Measurements from ENCODE around the gene SORCS3. TPM values are rescaled to one million over a fixed set of nuclear protein-coding genes. Genes with fewer than 3 reads are reported as not detected.
"Not testable (repeated sequence)": the region's sequence is repeated elsewhere in the genome, so short reads cannot be mapped to it uniquely, and the experiment has no call there.

The SORCS3 gene
- total and polyA plus RNA-seq, 2 donors (not counting 1 experiment from before 2014, with no cell fraction given), result not detected

DNA sequence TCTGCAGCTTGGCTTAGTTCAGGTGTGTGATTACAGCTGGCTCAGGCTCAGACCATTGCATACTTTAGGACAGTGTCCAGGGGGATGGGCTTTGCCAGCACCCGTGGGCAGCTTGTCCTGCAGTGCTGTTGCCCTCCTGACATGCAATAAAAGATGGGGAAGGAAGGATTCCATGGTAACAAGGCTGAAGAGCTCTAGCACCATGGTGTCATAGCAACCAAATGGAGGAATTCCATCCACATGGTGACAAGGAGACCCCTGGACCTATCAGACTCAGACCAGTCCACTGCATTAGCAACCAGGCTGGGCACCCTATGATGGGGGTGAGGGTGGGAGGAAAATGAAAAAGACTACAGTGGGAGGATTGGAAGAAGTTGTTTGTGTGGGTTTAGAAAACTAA lies 49.9 kb downstream of the SORCS3 start:
- Mint-ChIP-seq H3K4me1 (no peaks in the 10 kb centered on the region), H3K27ac (no peak overlapping the region), H3K9me3 (ENCODE audit: insufficient read depth) (no peaks in the 10 kb centered on the region), H3K27me3 (peaks cover 11% of the 10 kb centered on the region), H3K4me3 (no peak overlapping the region)
- ChIA-PET CTCF (no interaction called here), POLR2A (no interaction called here)
- Histone ChIP-seq H3K36me3 (replicated peaks in 1 of 2; ENCODE audit: control extremely low read depth in 1 of 2, control insufficient read depth in 1 of 2, extremely low read depth in 1 of 2, insufficient read depth in 2 of 2, low read length in 1 of 2) (no peaks in the 10 kb centered on the region), H3K9me3 (ENCODE audit: control extremely low read depth in 1 of 3, control insufficient read depth in 2 of 3, insufficient read depth in 1 of 3, low read length in 2 of 3) (no peaks in the 10 kb centered on the region), H3K4me2 (replicated peaks; ENCODE audit: low read depth, low read length, poor library complexity, severe bottlenecking) (no peak overlapping the region), H3K4me1 (ENCODE audit: control insufficient read depth in 2 of 2, insufficient read depth in 2 of 2, low read length in 2 of 2) (no peaks in the 10 kb centered on the region), H4K20me1 (ENCODE audit: control insufficient read depth, insufficient read depth, low read length, poor library complexity, severe bottlenecking) (no peaks in the 10 kb centered on the region), H3K27me3 (replicated peaks in 1 of 4; ENCODE audit: control extremely low read depth in 1 of 4, control insufficient read depth in 3 of 4, insufficient read depth in 4 of 4, low read length in 3 of 4) (peaks cover 0 to 11% (median 0%) of the 10 kb centered on the region in 4 experiments), H3K4me3 (ENCODE audit: control extremely low read depth in 1 of 5, extremely low read depth in 1 of 5, insufficient read depth in 1 of 5, low read depth in 2 of 5, low read length in 4 of 5) (no peak overlapping the region), H3K27ac (ENCODE audit: low read length in 2 of 2) (no peak overlapping the region), H3K79me2 (ENCODE audit: control insufficient read depth, insufficient read depth, low read length) (no peaks in the 10 kb centered on the region), H2AFZ (ENCODE audit: insufficient read depth, low read depth, low read length, poor library complexity, severe bottlenecking) (no peak overlapping the region), H3K9ac (ENCODE audit: low read length) (no peak overlapping the region)
- DNase-seq, result no peak
- ATAC-seq (ENCODE audit: low read depth), result no peak
- intact Hi-C loops (cut with micrococcal nuclease), result no loop called here
- WGBS (ENCODE audit: insufficient coverage), result 13% methylated on average over 1 of the region's 1 CpG
- TF ChIP-seq EZH2 (IDR thresholded peaks at IDR 0.05; ENCODE audit: borderline replicate concordance, insufficient read depth, low read depth, low read length, poor library complexity, severe bottlenecking), result no peak
- TF ChIP-seq, protein P1, sequence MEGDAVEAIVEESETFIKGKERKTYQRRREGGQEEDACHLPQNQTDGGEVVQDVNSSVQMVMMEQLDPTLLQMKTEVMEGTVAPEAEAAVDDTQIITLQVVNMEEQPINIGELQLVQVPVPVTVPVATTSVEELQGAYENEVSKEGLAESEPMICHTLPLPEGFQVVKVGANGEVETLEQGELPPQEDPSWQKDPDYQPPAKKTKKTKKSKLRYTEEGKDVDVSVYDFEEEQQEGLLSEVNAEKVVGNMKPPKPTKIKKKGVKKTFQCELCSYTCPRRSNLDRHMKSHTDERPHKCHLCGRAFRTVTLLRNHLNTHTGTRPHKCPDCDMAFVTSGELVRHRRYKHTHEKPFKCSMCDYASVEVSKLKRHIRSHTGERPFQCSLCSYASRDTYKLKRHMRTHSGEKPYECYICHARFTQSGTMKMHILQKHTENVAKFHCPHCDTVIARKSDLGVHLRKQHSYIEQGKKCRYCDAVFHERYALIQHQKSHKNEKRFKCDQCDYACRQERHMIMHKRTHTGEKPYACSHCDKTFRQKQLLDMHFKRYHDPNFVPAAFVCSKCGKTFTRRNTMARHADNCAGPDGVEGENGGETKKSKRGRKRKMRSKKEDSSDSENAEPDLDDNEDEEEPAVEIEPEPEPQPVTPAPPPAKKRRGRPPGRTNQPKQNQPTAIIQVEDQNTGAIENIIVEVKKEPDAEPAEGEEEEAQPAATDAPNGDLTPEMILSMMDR (IDR thresholded peaks at IDR 0.05), result no peak

DNA sequence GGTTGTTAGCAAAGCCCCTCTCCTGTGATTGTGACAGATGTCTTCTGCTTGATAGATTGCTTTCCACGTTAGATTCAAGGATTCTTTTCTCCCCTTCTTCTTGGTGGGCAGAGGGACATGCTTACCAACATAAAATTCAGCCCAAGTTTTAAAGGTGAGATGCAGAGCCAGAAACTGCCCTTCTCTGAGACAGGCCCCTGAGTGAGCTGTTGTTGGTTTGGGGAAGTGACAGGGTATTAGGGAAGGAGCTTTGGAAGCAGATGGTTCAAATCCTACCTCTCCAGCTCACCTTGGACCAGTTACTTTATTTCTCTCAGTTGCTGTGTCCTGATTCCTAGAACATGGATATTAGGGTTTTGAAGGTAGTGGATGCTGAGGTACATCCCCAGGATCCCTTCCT lies 53.0 kb downstream of the SORCS3 start:
- Histone ChIP-seq H2AFZ (ENCODE audit: insufficient read depth, low read depth, low read length, poor library complexity, severe bottlenecking) (no peak overlapping the region), H3K4me1 (ENCODE audit: control insufficient read depth in 2 of 2, insufficient read depth in 2 of 2, low read length in 2 of 2) (no peaks in the 10 kb centered on the region), H3K79me2 (ENCODE audit: control insufficient read depth, insufficient read depth, low read length) (no peaks in the 10 kb centered on the region), H3K9me3 (ENCODE audit: control extremely low read depth in 1 of 3, control insufficient read depth in 2 of 3, insufficient read depth in 1 of 3, low read length in 2 of 3) (no peaks in the 10 kb centered on the region), H3K4me2 (replicated peaks; ENCODE audit: low read depth, low read length, poor library complexity, severe bottlenecking) (no peak overlapping the region), H3K9ac (ENCODE audit: low read length) (no peak overlapping the region), H3K36me3 (replicated peaks in 1 of 2; ENCODE audit: control extremely low read depth in 1 of 2, control insufficient read depth in 1 of 2, extremely low read depth in 1 of 2, insufficient read depth in 2 of 2, low read length in 1 of 2) (no peaks in the 10 kb centered on the region), H3K27ac (ENCODE audit: low read length in 2 of 2) (no peak overlapping the region), H4K20me1 (ENCODE audit: control insufficient read depth, insufficient read depth, low read length, poor library complexity, severe bottlenecking) (no peaks in the 10 kb centered on the region), H3K27me3 (replicated peaks in 1 of 4; ENCODE audit: control extremely low read depth in 1 of 4, control insufficient read depth in 3 of 4, insufficient read depth in 4 of 4, low read length in 3 of 4) (peaks cover 0 to 10% (median 0%) of the 10 kb centered on the region in 4 experiments), H3K4me3 (ENCODE audit: control extremely low read depth in 1 of 5, extremely low read depth in 1 of 5, insufficient read depth in 1 of 5, low read depth in 2 of 5, low read length in 4 of 5) (no peak overlapping the region)
- ChIA-PET POLR2A (no interaction called here), CTCF (no interaction called here)
- Mint-ChIP-seq H3K4me1 (no peaks in the 10 kb centered on the region), H3K9me3 (ENCODE audit: insufficient read depth) (no peaks in the 10 kb centered on the region), H3K27me3 (peaks cover 8% of the 10 kb centered on the region), H3K4me3 (no peak overlapping the region), H3K27ac (no peak overlapping the region)
- no peak for DNase-seq
- no CpG with 5 or more reads among the region's 1 CpG for WGBS (ENCODE audit: insufficient coverage)
- no peak for ATAC-seq (ENCODE audit: low read depth)
- TF ChIP-seq, protein P1 (IDR thresholded peaks at IDR 0.05), result no peak
- TF ChIP-seq EZH2 (IDR thresholded peaks at IDR 0.05; ENCODE audit: borderline replicate concordance, insufficient read depth, low read depth, low read length, poor library complexity, severe bottlenecking), result no peak
- intact Hi-C loops (cut with micrococcal nuclease), result no loop called here

DNA sequence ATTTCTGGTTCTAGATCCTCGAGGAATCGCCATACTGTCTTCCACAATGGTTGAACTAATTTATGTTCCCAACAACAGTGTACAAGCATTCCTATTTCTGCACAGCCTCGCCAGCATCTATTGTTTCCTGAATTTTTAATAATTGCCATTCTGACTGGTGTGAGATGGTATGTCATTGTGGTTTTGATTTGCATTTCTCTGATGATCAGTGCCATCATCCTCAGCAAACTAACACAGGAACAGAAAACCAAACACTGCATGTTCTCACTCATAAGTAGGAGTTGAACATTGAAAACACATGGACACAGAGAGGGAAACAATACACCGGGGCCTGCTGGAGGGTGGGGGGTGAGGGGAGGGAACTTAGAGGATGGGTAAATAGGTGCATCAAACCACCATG lies 62.2 kb downstream of the SORCS3 start:
- H3K4me3 Mint-ChIP-seq; H3K9me3 ChIP-seq (ENCODE audit: control extremely low read depth in 1 of 3, control insufficient read depth in 2 of 3, insufficient read depth in 1 of 3, low read length in 2 of 3); DNase-seq; intact Hi-C loops (cut with micrococcal nuclease); H3K9me3 Mint-ChIP-seq (ENCODE audit: insufficient read depth); H3K27me3 Mint-ChIP-seq; H3K27ac ChIP-seq (ENCODE audit: low read length in 2 of 2); H3K4me2 ChIP-seq (replicated peaks; ENCODE audit: low read depth, low read length, poor library complexity, severe bottlenecking); POLR2A ChIA-PET; H3K4me1 Mint-ChIP-seq; H3K79me2 ChIP-seq (ENCODE audit: control insufficient read depth, insufficient read depth, low read length); H2AFZ ChIP-seq (ENCODE audit: insufficient read depth, low read depth, low read length, poor library complexity, severe bottlenecking); CTCF ChIA-PET; H3K4me1 ChIP-seq (ENCODE audit: control insufficient read depth in 2 of 2, insufficient read depth in 2 of 2, low read length in 2 of 2); ATAC-seq (ENCODE audit: low read depth); H3K27ac Mint-ChIP-seq; H3K9ac ChIP-seq (ENCODE audit: low read length); H3K27me3 ChIP-seq (replicated peaks in 1 of 4; ENCODE audit: control extremely low read depth in 1 of 4, control insufficient read depth in 3 of 4, insufficient read depth in 4 of 4, low read length in 3 of 4); H3K4me3 ChIP-seq (ENCODE audit: control extremely low read depth in 1 of 5, extremely low read depth in 1 of 5, insufficient read depth in 1 of 5, low read depth in 2 of 5, low read length in 4 of 5); H3K36me3 ChIP-seq (replicated peaks in 1 of 2; ENCODE audit: control extremely low read depth in 1 of 2, control insufficient read depth in 1 of 2, extremely low read depth in 1 of 2, insufficient read depth in 2 of 2, low read length in 1 of 2); H4K20me1 ChIP-seq (ENCODE audit: control insufficient read depth, insufficient read depth, low read length, poor library complexity, severe bottlenecking): not testable (repeated sequence)
- WGBS (ENCODE audit: insufficient coverage), result no CpG with 5 or more reads among the region's 4 CpGs

Measured in B cell (primary cell).